Measurements from ENCODE around the gene MAP3K3.

MAP3K3 gene

DNA sequence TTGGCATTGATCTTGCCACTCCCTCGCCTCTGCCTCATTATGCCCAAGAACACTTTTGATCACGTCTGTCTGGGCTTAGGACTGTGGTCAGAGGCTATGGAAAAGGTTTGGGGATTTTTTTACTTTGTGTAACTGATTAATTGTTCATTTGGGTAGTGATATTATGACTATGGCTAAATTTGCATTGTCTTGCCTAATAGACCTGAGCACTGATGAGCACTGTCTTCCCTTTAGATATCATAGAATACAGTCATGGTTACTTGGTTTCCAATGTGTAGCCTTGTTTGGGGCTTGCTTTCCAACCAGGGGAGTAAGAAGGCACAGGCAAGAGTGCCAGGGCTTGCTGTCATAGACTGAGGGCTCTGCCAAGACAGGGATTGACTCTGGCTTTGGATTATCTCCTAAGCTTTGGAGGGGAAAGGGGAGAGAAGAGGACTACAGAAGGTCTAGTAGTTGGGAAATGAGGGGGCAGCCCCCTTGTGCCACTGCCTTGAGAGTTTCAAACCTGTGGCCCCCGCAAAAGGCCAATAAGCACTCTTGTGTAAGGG, 64.0 kb downstream of the MAP3K3 start:
- H3K9me2 ChIP-seq (replicated peaks; ENCODE audit: low read depth, low read length): no peaks in the 10 kb centered on the region
- H4K20me1 ChIP-seq (ENCODE audit: insufficient read depth, low read length, poor library complexity, severe bottlenecking): no peaks in the 10 kb centered on the region
- H2AFZ ChIP-seq (ENCODE audit: low read length): no peak overlapping the region
- H3F3A ChIP-seq (ENCODE audit: low read depth): no peaks in the 10 kb centered on the region
- H3K4me1 ChIP-seq (ENCODE audit: insufficient read depth, low read length, poor library complexity, severe bottlenecking): no peaks in the 10 kb centered on the region
- H3K9ac ChIP-seq (ENCODE audit: low read depth, low read length, poor library complexity, severe bottlenecking): no peak overlapping the region
- H3K27me3 ChIP-seq (ENCODE audit: insufficient read depth, low read length, poor library complexity, severe bottlenecking): no peaks in the 10 kb centered on the region
- H3K79me2 ChIP-seq (ENCODE audit: insufficient read depth, low read length): no peaks in the 10 kb centered on the region
- no peak overlapping the region for H3K4me2 ChIP-seq (ENCODE audit: low read depth, low read length, poor library complexity, severe bottlenecking)
- TF ChIP-seq, protein P1, sequence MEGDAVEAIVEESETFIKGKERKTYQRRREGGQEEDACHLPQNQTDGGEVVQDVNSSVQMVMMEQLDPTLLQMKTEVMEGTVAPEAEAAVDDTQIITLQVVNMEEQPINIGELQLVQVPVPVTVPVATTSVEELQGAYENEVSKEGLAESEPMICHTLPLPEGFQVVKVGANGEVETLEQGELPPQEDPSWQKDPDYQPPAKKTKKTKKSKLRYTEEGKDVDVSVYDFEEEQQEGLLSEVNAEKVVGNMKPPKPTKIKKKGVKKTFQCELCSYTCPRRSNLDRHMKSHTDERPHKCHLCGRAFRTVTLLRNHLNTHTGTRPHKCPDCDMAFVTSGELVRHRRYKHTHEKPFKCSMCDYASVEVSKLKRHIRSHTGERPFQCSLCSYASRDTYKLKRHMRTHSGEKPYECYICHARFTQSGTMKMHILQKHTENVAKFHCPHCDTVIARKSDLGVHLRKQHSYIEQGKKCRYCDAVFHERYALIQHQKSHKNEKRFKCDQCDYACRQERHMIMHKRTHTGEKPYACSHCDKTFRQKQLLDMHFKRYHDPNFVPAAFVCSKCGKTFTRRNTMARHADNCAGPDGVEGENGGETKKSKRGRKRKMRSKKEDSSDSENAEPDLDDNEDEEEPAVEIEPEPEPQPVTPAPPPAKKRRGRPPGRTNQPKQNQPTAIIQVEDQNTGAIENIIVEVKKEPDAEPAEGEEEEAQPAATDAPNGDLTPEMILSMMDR (conservative IDR thresholded peaks at IDR 0.05; ENCODE audit: low read length): no peak
- TF ChIP-seq EZH2phosphoT487 (IDR thresholded peaks at IDR 0.05; ENCODE audit: borderline replicate concordance): no peak
- H3K4me3 ChIP-seq (ENCODE audit: low read length, poor library complexity, severe bottlenecking): no peak overlapping the region
- peaks cover 80% of the 10 kb centered on the region; the same call in 1 of the 2 replicates for H3K36me3 ChIP-seq (ENCODE audit: insufficient read depth, low read length)
- H3K9me3 ChIP-seq (ENCODE audit: insufficient read depth, low read depth, low read length): no peaks in the 10 kb centered on the region

DNA sequence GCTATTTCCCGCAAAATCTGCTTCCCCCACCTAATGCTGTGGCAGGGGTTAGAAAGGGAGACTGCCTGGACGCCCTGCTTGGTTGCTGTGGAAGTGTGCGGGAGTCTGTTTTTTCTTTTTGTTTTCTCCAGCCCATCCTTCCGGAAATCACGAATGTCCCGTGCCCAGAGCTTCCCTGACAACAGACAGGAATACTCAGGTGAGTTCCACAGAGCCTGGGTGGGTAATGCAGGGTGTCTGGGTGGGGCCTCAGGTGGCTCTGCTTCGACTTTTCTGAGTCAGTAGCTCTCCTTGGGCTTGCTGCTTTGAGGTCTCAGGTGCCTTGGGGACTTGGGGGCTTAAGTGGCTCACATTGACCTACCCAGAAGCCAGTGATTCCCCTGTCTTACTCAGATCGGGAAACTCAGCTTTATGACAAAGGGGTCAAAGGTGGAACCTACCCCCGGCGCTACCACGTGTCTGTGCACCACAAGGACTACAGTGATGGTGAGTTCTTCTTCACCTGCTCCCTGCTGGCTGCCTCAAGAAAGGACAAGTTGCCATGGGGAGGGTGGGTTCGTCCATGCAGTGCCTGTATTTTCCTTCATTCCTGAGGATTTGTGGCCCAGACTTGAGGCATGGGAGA, 66.3 kb downstream of the MAP3K3 start:
- Histone ChIP-seq H3K36me3 (ENCODE audit: insufficient read depth, low read length) (peaks cover 82% of the 10 kb centered on the region; the same call in 1 of the 2 replicates), H3K79me2 (ENCODE audit: insufficient read depth, low read length) (no peaks in the 10 kb centered on the region), H3K4me1 (ENCODE audit: insufficient read depth, low read length, poor library complexity, severe bottlenecking) (no peaks in the 10 kb centered on the region), H2AFZ (ENCODE audit: low read length) (no peak overlapping the region), H3K27me3 (ENCODE audit: insufficient read depth, low read length, poor library complexity, severe bottlenecking) (no peaks in the 10 kb centered on the region), H4K20me1 (ENCODE audit: insufficient read depth, low read length, poor library complexity, severe bottlenecking) (no peaks in the 10 kb centered on the region), H3F3A (ENCODE audit: low read depth) (no peaks in the 10 kb centered on the region), H3K9ac (ENCODE audit: low read depth, low read length, poor library complexity, severe bottlenecking) (no peak overlapping the region), H3K9me3 (ENCODE audit: insufficient read depth, low read depth, low read length) (no peaks in the 10 kb centered on the region), H3K4me2 (ENCODE audit: low read depth, low read length, poor library complexity, severe bottlenecking) (no peak overlapping the region), H3K9me2 (replicated peaks; ENCODE audit: low read depth, low read length) (no peaks in the 10 kb centered on the region), H3K4me3 (ENCODE audit: low read length, poor library complexity, severe bottlenecking) (no peak overlapping the region)
- TF ChIP-seq, protein P1 (conservative IDR thresholded peaks at IDR 0.05; ENCODE audit: low read length): no peak
- TF ChIP-seq EZH2phosphoT487 (IDR thresholded peaks at IDR 0.05; ENCODE audit: borderline replicate concordance): no peak

GRCh38 chr17:63689479-63689878, 67.3 kb downstream of the MAP3K3 start:
- no peak overlapping the region for H3K4me3 ChIP-seq (ENCODE audit: low read length, poor library complexity, severe bottlenecking)
- H3K9ac ChIP-seq (ENCODE audit: low read depth, low read length, poor library complexity, severe bottlenecking): no peak overlapping the region
- peaks cover 84% of the 10 kb centered on the region; the same call in 1 of the 2 replicates for H3K36me3 ChIP-seq (ENCODE audit: insufficient read depth, low read length)
- no peak for TF ChIP-seq EZH2phosphoT487 (IDR thresholded peaks at IDR 0.05; ENCODE audit: borderline replicate concordance)
- TF ChIP-seq, protein P1 (conservative IDR thresholded peaks at IDR 0.05; ENCODE audit: low read length): no peak
- no peaks in the 10 kb centered on the region for H3F3A ChIP-seq (ENCODE audit: low read depth)
- H3K9me3 ChIP-seq (ENCODE audit: insufficient read depth, low read depth, low read length): no peaks in the 10 kb centered on the region
- no peak overlapping the region for H2AFZ ChIP-seq (ENCODE audit: low read length)
- H3K27me3 ChIP-seq (ENCODE audit: insufficient read depth, low read length, poor library complexity, severe bottlenecking): no peaks in the 10 kb centered on the region
- no peaks in the 10 kb centered on the region for H3K4me1 ChIP-seq (ENCODE audit: insufficient read depth, low read length, poor library complexity, severe bottlenecking)
- no peak overlapping the region for H3K4me2 ChIP-seq (ENCODE audit: low read depth, low read length, poor library complexity, severe bottlenecking)
- H4K20me1 ChIP-seq (ENCODE audit: insufficient read depth, low read length, poor library complexity, severe bottlenecking): no peaks in the 10 kb centered on the region
- no peaks in the 10 kb centered on the region for H3K9me2 ChIP-seq (replicated peaks; ENCODE audit: low read depth, low read length)
- H3K79me2 ChIP-seq (ENCODE audit: insufficient read depth, low read length): no peaks in the 10 kb centered on the region

Data from Loucy (cell line).